Activated CD4-positive, alpha-beta T cell treated with anti-CD3 and anti-CD28 coated beads, Interleukin-2, amount 50 U/mL, for 1 hour (primary cell): ENCODE results near the gene IER5.

ENCODE experiments used
- DNase-seq: peaks from one replicate; pipeline ENCODE4 v3.0.0-alpha.2; 2020

IER5 gene

GRCh38 chr1:181135815-181136737, 47.6 kb downstream of the IER5 start:
- DNase-seq = no peak

GRCh38 chr1:181136738-181137122, 48.2 kb downstream of the IER5 start:
- DNase-seq = no peak

DNA sequence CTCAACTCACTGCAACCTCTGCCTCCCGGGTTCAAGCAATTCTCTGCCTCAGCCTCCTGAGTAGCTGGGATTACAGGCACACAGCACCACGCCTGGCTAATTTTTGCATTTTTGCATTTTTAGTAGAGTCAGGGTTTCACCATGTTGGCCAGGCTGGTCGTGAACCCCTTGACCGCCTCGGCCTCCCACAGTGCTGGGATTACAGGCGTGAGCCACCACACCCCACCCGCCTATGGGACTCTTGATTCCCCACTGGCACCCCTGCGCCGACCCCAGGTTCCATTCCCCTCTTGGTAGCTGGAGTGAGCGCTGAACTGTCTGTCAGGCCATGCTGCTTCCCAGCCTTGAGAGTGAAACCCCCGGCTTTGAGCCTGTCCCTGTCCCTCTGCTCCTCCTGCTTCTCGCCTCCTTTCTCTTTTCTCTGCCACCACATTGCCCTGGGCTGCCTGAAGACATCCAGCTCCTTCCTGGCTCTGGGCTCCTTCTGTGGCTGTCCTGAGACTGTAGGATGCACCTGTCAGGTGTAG, 48.8 kb downstream of the IER5 start:
- DNase-seq = no peak

DNA sequence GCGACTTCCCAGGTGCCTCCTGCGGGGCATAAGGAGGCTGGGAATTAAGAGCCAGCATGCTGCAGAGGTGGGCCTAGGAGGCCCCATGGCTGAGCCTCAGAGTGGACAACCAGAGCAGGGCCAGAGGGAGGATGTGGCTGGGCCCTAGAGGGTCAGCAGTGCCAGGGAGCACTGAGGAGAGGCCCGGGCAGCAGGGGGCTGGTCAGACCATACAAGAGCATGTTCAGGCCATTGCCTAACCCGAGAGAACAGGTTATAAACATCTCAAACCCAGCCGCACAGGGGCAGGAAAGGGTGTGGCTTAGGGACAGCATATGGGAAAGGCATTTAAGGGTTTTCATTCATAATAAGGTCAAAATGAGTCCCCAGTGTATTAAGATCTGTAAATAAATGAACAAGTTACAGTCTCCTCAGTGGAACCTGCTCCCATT, 51.1 kb downstream of the IER5 start:
- DNase-seq = no peak

DNA sequence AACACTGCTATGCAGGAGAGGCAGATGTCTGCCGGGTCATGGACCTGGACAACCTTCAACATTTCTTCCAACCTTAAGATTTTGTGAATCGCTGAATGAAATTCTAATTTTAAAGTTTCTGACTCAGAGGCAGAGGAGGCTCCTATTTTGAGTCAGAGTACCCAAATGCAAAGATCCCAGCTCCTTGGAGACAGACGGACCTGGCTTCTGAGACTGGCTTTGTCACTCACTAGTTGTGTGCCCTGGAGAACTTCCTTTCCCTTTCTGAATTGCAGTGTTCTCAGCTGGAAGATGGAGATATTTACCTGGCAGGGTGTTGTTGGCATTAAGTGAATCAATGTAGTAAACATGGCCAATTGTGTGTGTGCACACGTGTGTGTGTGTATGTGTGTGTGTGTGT, 51.9 kb downstream of the IER5 start:
- no peak for DNase-seq

- no peak for DNase-seq
These were observed 52.4 kb downstream of the IER5 start for GRCh38 chr1:181140891-181141290.

DNA sequence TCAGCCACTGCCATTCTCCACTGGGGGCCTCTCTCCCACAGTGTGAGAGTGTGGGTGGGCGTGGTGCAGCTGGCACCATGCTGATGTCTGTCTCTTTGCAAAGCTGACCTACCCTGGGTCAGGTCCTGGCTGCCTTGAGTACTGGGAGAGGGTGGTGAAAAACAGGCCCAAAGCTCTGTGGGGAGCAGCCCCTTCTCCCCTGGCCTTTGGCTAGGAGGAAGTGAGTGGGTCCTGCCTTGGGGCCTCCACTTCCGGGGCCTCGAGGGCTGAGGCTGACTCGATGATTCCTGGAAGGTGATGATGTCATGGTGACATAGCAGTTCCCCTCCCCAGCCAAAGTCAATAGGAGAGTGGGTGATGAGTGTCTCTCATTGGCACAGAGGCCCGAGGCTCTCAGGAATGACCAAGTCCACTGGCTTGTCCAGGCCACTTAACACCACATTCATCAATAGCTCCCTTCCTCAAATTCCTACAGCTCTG, 53.0 kb downstream of the IER5 start:
- DNase-seq = no peak
